Body of pancreas (tissue), 4 donors: ENCODE measurements around the gene LDLRAD3.

Source experiments
- POLR2A ChIP-seq, 3 donors: fragments of 450-650 bp; IDR thresholded peaks; one replicate each; pipeline ENCODE4 v1.6.1; 2016; ENCODE audit warnings: antibody characterized with exemption in 3 of 3, mild to moderate bottlenecking in 2 of 3
- TF ChIP-seq, protein P1 (sequence below), 7 experiments: fragments of 450-650 bp in 4 of 7; fragments of 200-600 bp in 3 of 7; sonication (generic) in 3 of 7; IDR thresholded peaks; one replicate each; pipeline ENCODE4 v1.5.1; 2016 to 2019; ENCODE audit warnings: antibody characterized with exemption in 7 of 7

DNA sequence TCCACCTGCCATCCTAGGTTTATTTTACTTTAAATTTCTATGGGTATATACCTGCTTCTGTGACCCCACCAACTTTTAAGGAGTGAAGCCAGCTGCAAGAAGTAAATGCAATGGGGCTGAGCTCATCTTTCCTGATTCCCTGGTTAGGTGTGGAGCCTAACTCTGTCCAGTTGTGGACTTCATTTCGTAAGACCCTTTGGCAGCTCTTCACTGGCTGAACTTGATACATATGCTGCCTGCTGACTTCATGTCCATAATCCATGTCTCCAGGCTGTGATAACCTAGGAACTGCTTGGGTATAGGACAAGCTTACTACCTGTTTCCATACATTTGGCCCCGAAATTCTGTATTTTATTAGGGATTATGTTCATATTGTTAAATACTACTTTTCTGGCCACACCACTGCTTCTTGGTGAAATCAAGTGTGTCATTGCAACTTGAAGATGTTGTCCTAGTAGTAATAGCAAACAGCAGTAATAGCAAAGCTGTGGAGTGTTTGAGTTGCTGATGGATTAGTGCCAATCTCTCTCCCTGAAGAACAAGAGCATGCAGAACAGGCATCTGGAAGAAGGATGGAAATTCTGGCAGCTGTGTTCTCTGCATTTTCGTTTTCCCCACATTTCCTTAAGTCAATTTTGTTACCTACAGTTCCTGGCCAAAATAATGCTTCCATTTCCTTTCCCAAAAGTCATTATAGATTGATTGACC lies 31.2 kb downstream of the LDLRAD3 start:
- TF ChIP-seq, protein P1, sequence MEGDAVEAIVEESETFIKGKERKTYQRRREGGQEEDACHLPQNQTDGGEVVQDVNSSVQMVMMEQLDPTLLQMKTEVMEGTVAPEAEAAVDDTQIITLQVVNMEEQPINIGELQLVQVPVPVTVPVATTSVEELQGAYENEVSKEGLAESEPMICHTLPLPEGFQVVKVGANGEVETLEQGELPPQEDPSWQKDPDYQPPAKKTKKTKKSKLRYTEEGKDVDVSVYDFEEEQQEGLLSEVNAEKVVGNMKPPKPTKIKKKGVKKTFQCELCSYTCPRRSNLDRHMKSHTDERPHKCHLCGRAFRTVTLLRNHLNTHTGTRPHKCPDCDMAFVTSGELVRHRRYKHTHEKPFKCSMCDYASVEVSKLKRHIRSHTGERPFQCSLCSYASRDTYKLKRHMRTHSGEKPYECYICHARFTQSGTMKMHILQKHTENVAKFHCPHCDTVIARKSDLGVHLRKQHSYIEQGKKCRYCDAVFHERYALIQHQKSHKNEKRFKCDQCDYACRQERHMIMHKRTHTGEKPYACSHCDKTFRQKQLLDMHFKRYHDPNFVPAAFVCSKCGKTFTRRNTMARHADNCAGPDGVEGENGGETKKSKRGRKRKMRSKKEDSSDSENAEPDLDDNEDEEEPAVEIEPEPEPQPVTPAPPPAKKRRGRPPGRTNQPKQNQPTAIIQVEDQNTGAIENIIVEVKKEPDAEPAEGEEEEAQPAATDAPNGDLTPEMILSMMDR (IDR thresholded peaks at IDR 0.05), result no peak
- TF ChIP-seq POLR2A (IDR thresholded peaks at IDR 0.05), result no peak
